Transverse colon (tissue), 4 donors: ENCODE measurements around the gene EQTN. TPM values are rescaled to one million over a fixed set of nuclear protein-coding genes. Genes with fewer than 3 reads are reported as not detected.
"Not testable (repeated sequence)": the region's sequence is repeated elsewhere in the genome, so short reads cannot be mapped to it uniquely, and the experiment has no call there.

Source experiments
- DNase-seq: peaks from one replicate; pipeline ENCODE4 v3.0.0-alpha.2; 2019
- H3K27ac ChIP-seq, 4 donors: fragments of 200-600 bp; sonication (generic); 2 replicates each; pipeline ENCODE4 v1.5.1; 2016 to 2018; ENCODE audit warnings: inconsistent platforms in 4 of 4
- H3K27me3 ChIP-seq: fragments of 200-600 bp; sonication (generic); 2 replicates; pipeline ENCODE4 v1.5.1; 2017; ENCODE audit warnings: inconsistent platforms
- H3K36me3 ChIP-seq, 4 donors: fragments of 200-600 bp; sonication (generic); 2 replicates each; pipeline ENCODE4 v1.5.1; 2017 to 2019; ENCODE audit warnings: inconsistent platforms in 4 of 4
- H3K4me1 ChIP-seq, 4 donors: fragments of 200-600 bp; sonication (generic); 2 replicates each; pipeline ENCODE4 v1.5.1; 2017 to 2020; ENCODE audit warnings: inconsistent platforms in 4 of 4
- H3K4me3 ChIP-seq, 4 donors: fragments of 200-600 bp; sonication (generic); 1 replicate in 1 of 4; 2 replicates in 3 of 4; pipeline versions ENCODE4 v1.5.1 to v1.6.1; 2017 to 2019; ENCODE audit warnings: inconsistent platforms in 4 of 4
- H3K9me3 ChIP-seq, 2 donors: fragments of 200-600 bp; sonication (generic); 2 replicates each; pipeline ENCODE4 v1.5.1; 2017 to 2019; ENCODE audit warnings: inconsistent platforms in 2 of 2
- EP300 ChIP-seq: sonication (generic); formaldehyde crosslinking; IDR thresholded peaks from one replicate; pipeline ENCODE4 v1.6.1; 2017; ENCODE audit warnings: antibody characterized with exemption, low read depth
- POLR2A ChIP-seq: fragments of 450-650 bp; IDR thresholded peaks from one replicate; pipeline ENCODE4 v1.6.1; 2016; ENCODE audit warnings: antibody characterized with exemption, mild to moderate bottlenecking, moderate library complexity
- POLR2AphosphoS5 ChIP-seq, 3 donors: sonication (generic); formaldehyde crosslinking; IDR thresholded peaks; one replicate each; pipeline ENCODE4 v1.6.1; 2016; ENCODE audit warnings: antibody characterized with exemption in 3 of 3
- WGBS, 2 donors: methylation state at CpG; one replicate each; pipeline ENCODE4 v1.1.5; 2018; ENCODE audit warnings: low coverage in 1 of 2; 5-methylcytosine and 5-hydroxymethylcytosine counted together
- in situ Hi-C, 4 donors: fragments of 200-750 bp; cut with MboI; loops; one replicate each; pipeline versions ENCODE4 v1.15.0 to v1.15.1; 2017; ENCODE audit warnings: low sequenced_read_pairs in 3 of 4, low pct_ligation_motif_present in 1 of 4, low pct_unique_long_range_greater_than_20kb in 1 of 4
- intact Hi-C: fragments of 100-400 bp; cut with DNase I; formaldehyde crosslinking; loops from one replicate; pipeline ENCODE4 v1.15.1; 2023; ENCODE audit warnings: low total_unique reads
- total RNA-seq, 4 donors: library from RNA; depleted of rRNA; stranded (reverse); fragments of >200 nt; gene quantifications; one replicate each; pipeline ENCODE4 v1.1.0, GENCODE V29; 2016
- TF ChIP-seq, protein P1 (sequence below), 5 experiments: fragments of 200-600 bp in 3 of 5; fragments of 450-650 bp in 2 of 5; sonication (generic) in 3 of 5; IDR thresholded peaks; 1 replicate in 2 of 5; 2 replicates in 3 of 5; pipeline ENCODE4 v1.5.1; 2016 to 2017; ENCODE audit warnings: antibody characterized with exemption in 5 of 5, inconsistent platforms in 3 of 5, mild to moderate bottlenecking in 2 of 5, moderate library complexity in 1 of 5

Gene EQTN
- total RNA-seq, 4 donors from 2014 or later: 0.64 to 1.1 TPM; not detected in 2

DNA sequence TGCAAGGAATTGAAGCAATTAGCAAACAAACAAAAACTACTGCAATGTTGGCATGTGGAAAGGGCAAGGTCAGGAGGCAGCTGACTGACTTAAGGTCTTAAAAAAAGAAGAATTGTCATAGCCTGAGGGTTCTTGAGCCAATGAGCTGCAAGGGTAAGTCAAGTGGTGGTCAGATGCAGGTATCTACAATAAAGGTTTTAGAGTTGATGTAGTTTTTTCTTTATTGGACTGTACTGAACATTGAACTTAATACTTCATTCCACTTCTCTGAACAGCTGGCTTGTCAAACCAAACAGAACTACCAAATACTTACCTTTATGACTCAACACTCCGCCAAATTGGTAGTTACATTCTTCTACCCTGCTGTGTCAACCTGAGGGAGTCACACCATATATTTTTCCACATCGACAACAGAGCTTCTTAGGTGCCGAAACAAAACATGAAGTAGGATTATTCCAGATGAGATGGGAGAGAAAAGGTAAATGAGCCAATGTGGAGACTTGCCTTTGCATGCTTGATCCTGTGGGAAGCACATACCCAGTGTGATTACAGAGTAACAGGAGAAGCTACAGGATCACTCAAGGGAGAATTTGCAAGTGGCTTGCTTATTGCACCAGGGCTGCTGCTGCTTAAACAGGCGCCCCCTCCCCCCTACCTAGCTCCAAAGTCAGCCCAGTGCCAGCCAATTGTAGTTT is 35.3 kb downstream of the EQTN start:
- Histone ChIP-seq H3K4me3 (no peak overlapping the region), H3K4me1 (no peaks in the 10 kb centered on the region), H3K9me3 (no peaks in the 10 kb centered on the region), H3K36me3 (no peaks in the 10 kb centered on the region), H3K27me3 (no peaks in the 10 kb centered on the region), H3K27ac (no peak overlapping the region)
- 21 to 76% methylated on average over 2 to 4 of the region's 4 CpGs for WGBS, 2 donors
- in situ Hi-C loops: no loop called here
- DNase-seq: no peak
- TF ChIP-seq, protein P1, sequence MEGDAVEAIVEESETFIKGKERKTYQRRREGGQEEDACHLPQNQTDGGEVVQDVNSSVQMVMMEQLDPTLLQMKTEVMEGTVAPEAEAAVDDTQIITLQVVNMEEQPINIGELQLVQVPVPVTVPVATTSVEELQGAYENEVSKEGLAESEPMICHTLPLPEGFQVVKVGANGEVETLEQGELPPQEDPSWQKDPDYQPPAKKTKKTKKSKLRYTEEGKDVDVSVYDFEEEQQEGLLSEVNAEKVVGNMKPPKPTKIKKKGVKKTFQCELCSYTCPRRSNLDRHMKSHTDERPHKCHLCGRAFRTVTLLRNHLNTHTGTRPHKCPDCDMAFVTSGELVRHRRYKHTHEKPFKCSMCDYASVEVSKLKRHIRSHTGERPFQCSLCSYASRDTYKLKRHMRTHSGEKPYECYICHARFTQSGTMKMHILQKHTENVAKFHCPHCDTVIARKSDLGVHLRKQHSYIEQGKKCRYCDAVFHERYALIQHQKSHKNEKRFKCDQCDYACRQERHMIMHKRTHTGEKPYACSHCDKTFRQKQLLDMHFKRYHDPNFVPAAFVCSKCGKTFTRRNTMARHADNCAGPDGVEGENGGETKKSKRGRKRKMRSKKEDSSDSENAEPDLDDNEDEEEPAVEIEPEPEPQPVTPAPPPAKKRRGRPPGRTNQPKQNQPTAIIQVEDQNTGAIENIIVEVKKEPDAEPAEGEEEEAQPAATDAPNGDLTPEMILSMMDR (IDR thresholded peaks at IDR 0.05): no peak
- TF ChIP-seq POLR2AphosphoS5 (IDR thresholded peaks at IDR 0.05): no peak
- TF ChIP-seq EP300: no peak
- no peak for TF ChIP-seq POLR2A
- intact Hi-C loops: no loop called here

DNA sequence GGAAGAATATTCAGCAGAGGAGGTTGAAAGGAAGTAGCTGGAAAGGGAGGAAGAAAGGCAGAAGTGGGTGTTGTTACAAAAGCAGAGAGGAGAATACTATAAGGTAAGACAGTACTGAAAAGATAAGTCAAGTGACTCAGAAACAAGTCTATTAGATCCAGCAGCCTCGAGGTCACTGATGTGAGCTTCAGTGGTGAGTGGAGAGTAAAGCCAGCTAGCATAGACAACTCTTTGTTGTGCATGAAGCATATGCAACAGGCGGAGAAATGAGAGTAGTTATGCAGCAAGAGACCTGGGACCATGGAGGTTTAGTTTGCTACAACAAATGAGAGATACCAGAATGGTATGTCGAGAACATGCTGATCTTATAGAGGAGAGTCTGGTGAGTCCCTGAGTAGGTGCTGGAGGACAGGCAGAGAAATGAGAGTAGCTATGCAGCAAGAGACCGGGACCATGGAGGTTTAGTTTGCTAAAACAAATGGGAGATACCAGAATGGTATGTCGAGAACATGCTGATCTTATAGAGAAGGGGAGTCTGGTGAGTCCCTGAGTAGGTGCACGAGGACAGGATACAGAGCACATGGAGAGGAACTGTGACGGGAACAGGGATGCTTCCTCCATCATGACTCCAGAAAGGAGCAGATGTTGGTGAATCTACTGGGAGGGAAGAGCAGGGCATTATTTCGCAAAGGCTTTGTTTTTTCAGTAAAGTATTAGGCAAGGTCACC is 36.0 kb downstream of the EQTN start:
- WGBS, 2 donors: 75 to 81% methylated on average over 8 of the region's 8 CpGs
- H3K4me3 ChIP-seq: no peak overlapping the region
- H3K36me3 ChIP-seq: no peaks in the 10 kb centered on the region
- no peaks in the 10 kb centered on the region for H3K9me3 ChIP-seq
- no peaks in the 10 kb centered on the region for H3K27me3 ChIP-seq
- no peaks in the 10 kb centered on the region for H3K4me1 ChIP-seq
- TF ChIP-seq POLR2AphosphoS5 (IDR thresholded peaks at IDR 0.05) (no peak), EP300 (no peak)
- in situ Hi-C loops (no loop called here), intact Hi-C loops (no loop called here)
- no peak for DNase-seq
- no peak overlapping the region for H3K27ac ChIP-seq

DNA sequence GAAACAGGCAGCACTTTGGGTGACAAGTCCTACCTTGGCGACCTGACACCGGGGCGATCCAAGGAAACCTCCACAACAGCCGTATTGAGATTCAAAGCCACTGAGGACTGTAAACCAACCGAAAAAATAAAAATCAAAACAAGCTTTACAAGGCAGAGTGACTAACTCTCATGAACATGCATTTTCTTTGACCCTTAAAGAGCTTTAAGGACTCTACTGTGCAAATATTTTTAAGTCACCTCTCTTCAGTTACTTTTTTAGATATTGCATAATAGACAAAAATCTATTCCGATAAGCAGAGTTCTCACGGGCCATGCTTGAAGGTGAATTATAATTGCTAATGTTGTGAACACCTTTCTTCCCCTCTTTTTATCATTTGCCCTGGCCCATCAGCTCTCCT is 38.3 kb downstream of the EQTN start:
- Histone ChIP-seq H3K4me1 (no peaks in the 10 kb centered on the region), H3K36me3 (no peaks in the 10 kb centered on the region), H3K9me3 (no peaks in the 10 kb centered on the region), H3K27ac (no peak overlapping the region), H3K4me3 (no peak overlapping the region), H3K27me3 (no peaks in the 10 kb centered on the region)
- in situ Hi-C loops (no loop called here), intact Hi-C loops (no loop called here)
- no peak for DNase-seq
- 92 to 96% methylated on average over 7 of the region's 7 CpGs for WGBS, 2 donors
- TF ChIP-seq POLR2A: no peak

DNA sequence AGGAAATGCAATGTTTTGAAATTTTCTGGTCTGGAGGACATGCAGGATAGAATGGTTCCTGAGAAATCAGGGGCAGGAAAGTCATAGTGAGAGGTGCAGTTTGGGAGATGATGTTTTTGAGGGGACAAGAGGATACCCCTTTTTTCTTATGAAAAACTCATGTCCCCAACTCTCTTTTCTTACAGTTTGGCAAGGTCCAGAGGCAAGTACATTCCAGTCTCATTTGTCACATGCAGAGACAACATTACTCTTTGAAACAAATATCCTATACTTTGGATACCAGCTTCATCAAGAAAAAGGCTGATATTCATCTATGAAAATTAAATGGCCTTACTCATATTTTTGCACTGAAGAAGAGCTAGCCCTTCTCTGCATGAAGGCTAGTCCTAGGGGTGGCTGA is 48.2 kb downstream of the EQTN start:
- in situ Hi-C loops: no loop called here
- no peak overlapping the region for H3K4me3 ChIP-seq
- H3K27ac ChIP-seq: no peak overlapping the region
- DNase-seq: no peak
- no peaks in the 10 kb centered on the region for H3K27me3 ChIP-seq
- intact Hi-C loops: no loop called here
- H3K36me3 ChIP-seq: no peaks in the 10 kb centered on the region
- TF ChIP-seq POLR2A: no peak
- no peak for TF ChIP-seq EP300
- TF ChIP-seq POLR2AphosphoS5 (IDR thresholded peaks at IDR 0.05): no peak
- TF ChIP-seq, protein P1 (IDR thresholded peaks at IDR 0.05): no peak
- no peaks in the 10 kb centered on the region for H3K9me3 ChIP-seq
- no peaks in the 10 kb centered on the region for H3K4me1 ChIP-seq

DNA sequence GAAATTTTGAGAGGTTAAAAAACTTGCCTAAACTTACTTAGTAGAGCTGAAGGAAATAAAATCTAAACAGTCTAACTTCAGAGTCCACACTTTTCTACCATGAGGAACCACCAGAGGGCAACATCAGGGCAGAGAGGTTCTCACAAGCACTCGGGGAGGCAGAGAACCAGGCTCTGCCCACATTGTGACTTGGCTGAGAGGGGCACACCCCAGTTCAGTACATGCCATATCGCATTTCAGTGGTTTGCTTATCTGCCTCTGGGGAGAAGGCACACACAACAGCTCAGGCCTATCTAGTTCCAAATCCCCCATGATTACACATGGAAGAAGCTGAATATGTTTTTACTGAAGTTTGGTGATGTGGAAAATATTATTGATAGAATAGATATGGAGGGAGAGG is 49.2 kb downstream of the EQTN start:
- peak; percentile 36 for DNase-seq
- no peak overlapping the region for H3K27ac ChIP-seq
- H3K9me3 ChIP-seq: no peaks in the 10 kb centered on the region
- H3K4me3 ChIP-seq: no peak overlapping the region
- intact Hi-C loops (no loop called here), in situ Hi-C loops (no loop called here)
- H3K4me1 ChIP-seq: no peaks in the 10 kb centered on the region
- H3K36me3 ChIP-seq: no peaks in the 10 kb centered on the region
- no peaks in the 10 kb centered on the region for H3K27me3 ChIP-seq
- 8 to 10% methylated on average over 2 of the region's 2 CpGs for WGBS, 2 donors
- TF ChIP-seq, protein P1 (IDR thresholded peaks at IDR 0.05): peak; percentile 38 to 50 (median 43)
- no peak for TF ChIP-seq POLR2A
- no peak for TF ChIP-seq EP300

DNA sequence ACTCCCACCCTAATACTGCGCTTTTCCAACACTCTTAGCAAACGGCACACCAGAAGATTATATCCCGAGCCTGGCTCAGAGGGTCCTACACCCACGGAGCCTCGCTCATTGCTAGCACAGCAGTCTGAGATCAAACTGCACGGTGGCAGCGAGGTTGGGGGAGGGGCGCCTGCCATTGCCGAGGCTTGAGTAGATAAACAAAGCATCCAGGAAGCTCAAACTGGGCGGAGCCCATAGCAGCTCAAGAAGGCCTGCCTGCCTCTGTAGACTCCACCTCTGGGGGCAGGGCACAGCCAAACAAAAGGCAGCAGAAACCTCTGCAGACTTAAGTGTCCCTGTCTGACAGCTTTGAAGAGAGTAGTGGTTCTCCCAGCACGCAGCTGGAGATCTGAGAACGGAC is 57.3 kb downstream of the EQTN start:
- H3K4me1 ChIP-seq, H3K9me3 ChIP-seq, in situ Hi-C loops, DNase-seq, intact Hi-C loops, H3K27me3 ChIP-seq, H3K27ac ChIP-seq, H3K36me3 ChIP-seq, H3K4me3 ChIP-seq: not testable (repeated sequence)
- 81% methylated on average over 12 of the region's 12 CpGs; no CpG with 5 or more reads in 1 of the 2 donors for WGBS, 2 donors
